Fibroblast of skin of left biceps (primary cell): Measurements from ENCODE around the gene OR13H1.
"Not testable (repeated sequence)": the region's sequence is repeated elsewhere in the genome, so short reads cannot be mapped to it uniquely, and the experiment has no call there.

Source experiments
- DNase-seq, 2 experiments: peaks; one replicate each; pipeline ENCODE4 v3.0.0-alpha.2; 2013; ENCODE audit warnings: low read depth in 2 of 2

The OR13H1 gene

GRCh38 chrX:131543774-131544173, at the start of gene OR13H1:
Gene OR13H1 (plus strand): TSS chrX:131544074. CDS start chrX:131544074, 0 bp downstream.
- no peak for DNase-seq

- DNase-seq: not testable (repeated sequence)
Measured at GRCh38 chrX:131501556-131501955, 42.3 kb upstream of the OR13H1 start.

GRCh38 chrX:131513159-131513914, 30.5 kb upstream of the OR13H1 start:
- no peak for DNase-seq

- DNase-seq: no peak
Measured at GRCh38 chrX:131521824-131522223, 22.1 kb upstream of the OR13H1 start.

- DNase-seq: no peak
Measured at GRCh38 chrX:131544218-131544617, 344 bp downstream of the OR13H1 start.

GRCh38 chrX:131549011-131549410, 5.1 kb downstream of the OR13H1 start:
- no peak for DNase-seq

- not testable (repeated sequence) for DNase-seq
Measured at GRCh38 chrX:131552453-131552852, 8.6 kb downstream of the OR13H1 start.

- no peak for DNase-seq
Measured at GRCh38 chrX:131558562-131558961, 14.7 kb downstream of the OR13H1 start.

- DNase-seq: no peak
Measured at GRCh38 chrX:131564553-131565229, 20.8 kb downstream of the OR13H1 start.

GRCh38 chrX:131565909-131566308, 22.0 kb downstream of the OR13H1 start:
- no peak for DNase-seq

- DNase-seq: no peak
Measured at GRCh38 chrX:131571348-131571747, 27.5 kb downstream of the OR13H1 start.

- no peak for DNase-seq
Measured at GRCh38 chrX:131572372-131573014, 28.6 kb downstream of the OR13H1 start.

- DNase-seq: no peak
Measured at GRCh38 chrX:131577413-131577812, 33.5 kb downstream of the OR13H1 start.

GRCh38 chrX:131577999-131578734, 34.3 kb downstream of the OR13H1 start:
- no peak for DNase-seq

- not testable (repeated sequence) for DNase-seq
Measured at GRCh38 chrX:131578735-131579367, 35.0 kb downstream of the OR13H1 start.

- DNase-seq: no peak
Measured at GRCh38 chrX:131588995-131589394, 45.1 kb downstream of the OR13H1 start.
